ENCODE measurements around the gene AGPAT4.

DNA sequence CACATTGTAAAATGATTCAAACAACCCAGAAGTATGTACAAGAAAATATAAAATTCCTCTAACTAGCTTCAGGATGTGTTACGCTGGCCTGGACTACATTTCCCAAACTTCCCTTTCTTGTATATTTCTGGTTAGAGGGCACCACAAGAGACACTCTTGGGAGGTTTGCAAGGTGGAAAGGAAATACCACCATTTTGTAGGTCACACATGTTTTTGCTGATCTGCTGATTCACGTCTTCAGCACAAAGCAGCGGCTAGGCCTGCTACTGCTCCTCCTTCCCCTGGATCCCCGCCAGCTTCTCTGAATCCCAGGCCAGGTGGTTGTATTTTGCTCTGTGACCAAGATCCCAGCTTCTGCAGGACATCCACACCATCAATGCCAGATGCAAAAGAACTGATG lies 104.2 kb downstream of the AGPAT4 start:
- no peak for TF ChIP-seq GATA2 (IDR thresholded peaks at IDR 0.05; ENCODE audit: low read depth, low read length)
- TF ChIP-seq GATA3 (IDR thresholded peaks at IDR 0.05; ENCODE audit: low read depth, low read length) = no peak
